GM23338 (cell line): ENCODE measurements around the gene C1orf116. TPM values are rescaled to one million over a fixed set of nuclear protein-coding genes. Genes with fewer than 3 reads are reported as not detected.

Experiments used
- ATAC-seq: fragments of 200-7000 bp; cut with Tn5 transposase; 3 replicates; pipeline ENCODE4 v1.9.1; 2020
- DNase-seq: peaks from one replicate; pipeline ENCODE4 v3.0.0-alpha.2; 2015; ENCODE audit warnings: low spot score
- H2AFZ ChIP-seq: fragments of 200-600 bp; sonication (generic); 2 replicates; pipeline ENCODE4 v1.8.0; 2016; ENCODE audit warnings: antibody characterized with exemption, mild to moderate bottlenecking, moderate library complexity
- H3F3A ChIP-seq: fragments of 200-600 bp; sonication (generic); replicated peaks from 2 replicates; pipeline ENCODE4 v1.8.0; 2017; ENCODE audit warnings: antibody characterized with exemption, mixed run types, low read depth
- H3K27ac ChIP-seq: fragments of 200-600 bp; sonication (generic); 2 replicates; pipeline ENCODE4 v1.6.1; 2016; ENCODE audit warnings: low read depth
- H3K27me3 ChIP-seq: fragments of 200-600 bp; sonication (generic); 2 replicates; pipeline ENCODE4 v1.8.0; 2016; ENCODE audit warnings: mild to moderate bottlenecking, mixed run types, moderate library complexity; ENCODE audit not compliant: insufficient read depth
- H3K36me3 ChIP-seq: fragments of 200-600 bp; sonication (generic); 2 replicates; pipeline ENCODE4 v1.8.0; 2016; ENCODE audit warnings: mild to moderate bottlenecking; ENCODE audit not compliant: insufficient read depth
- H3K4me1 ChIP-seq: fragments of 200-600 bp; sonication (generic); 2 replicates; pipeline ENCODE4 v1.8.0; 2016; ENCODE audit warnings: mild to moderate bottlenecking, moderate library complexity; ENCODE audit not compliant: insufficient read depth
- H3K4me2 ChIP-seq: fragments of 200-600 bp; sonication (generic); 2 replicates; pipeline ENCODE4 v1.7.1; 2017; ENCODE audit warnings: mixed run types
- H3K4me3 ChIP-seq: fragments of 200-600 bp; sonication (generic); 2 replicates; pipeline ENCODE4 v1.6.1; 2016; ENCODE audit warnings: mixed run types
- H3K79me2 ChIP-seq: fragments of 200-600 bp; sonication (generic); replicated peaks from 2 replicates; pipeline ENCODE4 v1.8.0; 2017; ENCODE audit warnings: mild to moderate bottlenecking; ENCODE audit not compliant: insufficient read depth
- H3K9me2 ChIP-seq: fragments of 200-600 bp; sonication (generic); 2 replicates; pipeline ENCODE4 v1.8.0; 2017; ENCODE audit not compliant: insufficient read depth
- H4K20me1 ChIP-seq: fragments of 200-600 bp; sonication (generic); replicated peaks from 2 replicates; pipeline ENCODE4 v1.8.0; 2017; ENCODE audit warnings: mild to moderate bottlenecking; ENCODE audit not compliant: insufficient read depth
- H3K27ac Mint-ChIP-seq: 2 replicates; pipeline ENCODE4 v1.8.0; 2020; ENCODE audit warnings: inconsistent platforms, mild to moderate bottlenecking, moderate library complexity, mixed read lengths
- H3K27me3 Mint-ChIP-seq: 3 replicates; pipeline ENCODE4 v1.8.0; 2022; ENCODE audit warnings: low read depth, mild to moderate bottlenecking, moderate library complexity, mixed read lengths, inconsistent platforms; ENCODE audit not compliant: insufficient read depth, poor library complexity
- H3K36me3 Mint-ChIP-seq: 3 replicates; pipeline ENCODE4 v1.8.0; 2021; ENCODE audit warnings: low read depth, mild to moderate bottlenecking, inconsistent platforms, moderate library complexity, mixed read lengths
- H3K4me1 Mint-ChIP-seq: 3 replicates; pipeline ENCODE4 v1.8.0; 2020; ENCODE audit warnings: mild to moderate bottlenecking, inconsistent platforms, mixed read lengths
- H3K4me3 Mint-ChIP-seq: 3 replicates; pipeline ENCODE4 v1.8.0; 2021; ENCODE audit warnings: moderate library complexity, mild to moderate bottlenecking, inconsistent platforms, mixed read lengths
- H3K9me3 Mint-ChIP-seq: 3 replicates; pipeline ENCODE4 v1.8.0; 2020; ENCODE audit warnings: moderate library complexity, mild to moderate bottlenecking, inconsistent platforms, mixed read lengths
- ETS1 ChIP-seq: IDR thresholded peaks from 2 replicates; pipeline ENCODE4 v1.6.1; 2016; ENCODE audit warnings: antibody characterized with exemption
- EZH2 ChIP-seq: fragments of 200-600 bp; sonication (generic); IDR thresholded peaks from one replicate; pipeline ENCODE4 v1.8.0; 2017; ENCODE audit warnings: antibody characterized with exemption, mild to moderate bottlenecking, low read depth; ENCODE audit not compliant: unreplicated experiment
- NANOG ChIP-seq: IDR thresholded peaks from 2 replicates; pipeline ENCODE4 v1.6.1; 2016; ENCODE audit warnings: antibody characterized with exemption, borderline replicate concordance
- POLR2AphosphoS5 ChIP-seq: IDR thresholded peaks from 2 replicates; pipeline ENCODE4 v1.6.1; 2016; ENCODE audit warnings: antibody characterized with exemption, low read depth
- ZNF462 ChIP-seq: fragments of 250-450 bp; sonication (Bioruptor Pico); IDR thresholded peaks from 2 replicates; pipeline ENCODE4 v1.5.0; 2020; ENCODE audit warnings: mild to moderate bottlenecking, moderate library complexity
- polyA plus RNA-seq: library from polyadenylated mRNA; unstranded; fragments of >200 nt; fragmentation: Nextera tagmentation; extraction: Ambion mirVana; gene quantifications from 2 replicates; pipeline ENCODE4 v1.2.1, GENCODE V29; 2016
- total RNA-seq: library from RNA; depleted of rRNA; stranded (reverse); fragments of >200 nt; shearing (Covaris generic); gene quantifications from 2 replicates; pipeline ENCODE4 v1.2.3, GENCODE V29; 2014

Gene C1orf116
- total and polyA plus RNA-seq, 2 experiments from 2014 or later, result 2.3 to 5.3 TPM

GRCh38 chr1:207030522-207031009, 2.0 kb downstream of the C1orf116 start (continued):
- no peak for TF ChIP-seq ZNF462 (CRISPR knock-in tag)

GRCh38 chr1:207029701-207030521, 2.6 kb downstream of the C1orf116 start:
- Histone ChIP-seq H3K27me3 (no peaks in the 10 kb centered on the region), H4K20me1 (no peaks in the 10 kb centered on the region), H2AFZ (no peak overlapping the region), H3F3A (0 out of 2 replicates have a peak, but pooled peaks cover 3% of the 10 kb centered on the region), H3K36me3 (no peaks in the 10 kb centered on the region), H3K9me2 (peaks cover 10% of the 10 kb centered on the region; the same call in 1 of the 2 replicates), H3K79me2 (no peaks in the 10 kb centered on the region), H3K4me2 (peak overlapping the region; percentile 49), H3K4me1 (peaks cover 46% of the 10 kb centered on the region), H3K4me3 (no peak overlapping the region), H3K27ac (no peak overlapping the region)
- peaks cover 3% of the 10 kb centered on the region for H3K27me3 Mint-ChIP-seq
- no peak overlapping the region for H3K27ac Mint-ChIP-seq
- ATAC-seq (no peak), DNase-seq (no peak)
- H3K4me1 Mint-ChIP-seq, result peaks cover 63% of the 10 kb centered on the region
- no peaks in the 10 kb centered on the region for H3K36me3 Mint-ChIP-seq
- H3K4me3 Mint-ChIP-seq, result no peak overlapping the region
- H3K9me3 Mint-ChIP-seq, result no peaks in the 10 kb centered on the region
- no peak for TF ChIP-seq NANOG
- no peak for TF ChIP-seq ZNF462 (CRISPR knock-in tag)
- no peak for TF ChIP-seq EZH2
- no peak for TF ChIP-seq ETS1
- no peak for TF ChIP-seq POLR2AphosphoS5
